Heart left ventricle (tissue), 16 donors: Measurements from ENCODE around the gene GALNT12. TPM values are rescaled to one million over a fixed set of nuclear protein-coding genes. Genes with fewer than 3 reads are reported as not detected.

Experiments used
- ATAC-seq, 4 donors: fragments of 200-7000 bp; cut with Tn5 transposase; one replicate each; pipeline ENCODE4 v1.9.1; 2020 to 2022; ENCODE audit warnings: moderate library complexity in 4 of 4, mild to moderate bottlenecking in 3 of 4, moderate number of reproducible peaks in 1 of 4
- DNase-seq, 5 donors: peaks; one replicate each; pipeline ENCODE4 v3.0.0-alpha.2; 2020
- H3K27ac ChIP-seq, 12 donors: fragments of 200-600 bp; sonication (generic) in 4 of 12; one replicate each; pipeline versions ENCODE4 v1.5.0 to v1.8.0; 2016 to 2022; ENCODE audit warnings: mild to moderate bottlenecking in 2 of 12
- H3K27me3 ChIP-seq, 9 donors: fragments of 200-600 bp; sonication (generic) in 2 of 9; one replicate each; pipeline versions ENCODE4 v1.5.1 to v1.8.0; 2016 to 2022; ENCODE audit warnings: mild to moderate bottlenecking in 3 of 9
- H3K36me3 ChIP-seq, 9 donors: fragments of 200-600 bp; sonication (generic) in 2 of 9; one replicate each; pipeline versions ENCODE4 v1.5.0 to v1.8.0; 2018 to 2022; ENCODE audit warnings: mild to moderate bottlenecking in 2 of 9
- H3K4me1 ChIP-seq, 12 donors: fragments of 200-600 bp; sonication (generic) in 4 of 12; one replicate each; pipeline versions ENCODE4 v1.5.0 to v1.8.0; 2016 to 2022; ENCODE audit warnings: mild to moderate bottlenecking in 3 of 12
- H3K4me3 ChIP-seq, 12 donors: fragments of 200-600 bp; sonication (generic) in 4 of 12; one replicate each; pipeline versions ENCODE4 v1.5.0 to v1.8.0; 2017 to 2022; ENCODE audit warnings: mild to moderate bottlenecking in 9 of 12, moderate library complexity in 4 of 12
- H3K9me3 ChIP-seq, 12 donors: fragments of 200-600 bp; sonication (generic) in 4 of 12; one replicate each; pipeline versions ENCODE4 v1.5.0 to v1.8.0; 2016 to 2022; ENCODE audit warnings: mild to moderate bottlenecking in 1 of 12
- POLR2A ChIP-seq, 2 donors: fragments of 450-650 bp; IDR thresholded peaks; one replicate each; pipeline ENCODE4 v1.6.1; 2017; ENCODE audit warnings: antibody characterized with exemption in 2 of 2, mild to moderate bottlenecking in 2 of 2, moderate library complexity in 2 of 2
- WGBS, 4 donors: extraction: QIAGEN DNeasy Blood & Tissue Kit in 2 of 4; methylation state at CpG; one replicate each; pipeline versions ENCODE4 v1.1.5 to v1.1.7; 2013 to 2018; 5-methylcytosine and 5-hydroxymethylcytosine counted together
- intact Hi-C, 10 donors: fragments of 100-400 bp; cut with DNase I; formaldehyde crosslinking; loops; one replicate each; pipeline versions ENCODE4 v1.11.1 to v1.14.2; 2022
- polyA plus RNA-seq, 2 donors: library from polyadenylated mRNA; stranded (reverse); fragments of 200-250 nt; gene quantifications; one replicate each; pipeline ENCODE4 v1.2.3, GENCODE V29; 2013
- total RNA-seq, 9 donors: library from RNA; depleted of rRNA in 2 of 9; stranded (reverse); fragments of >200 nt in 2 of 9; fragmentation: NEBNext Ultra II Directional in 3 of 9; extraction: Animal tissue kit (Norgen Biotek cat#: 25700) in 3 of 9; gene quantifications; one replicate each; pipeline versions ENCODE4 v1.1.0 to v1.2.4, GENCODE V29; 2016 to 2023
- TF ChIP-seq, protein P1 (sequence below), 12 donors: fragments of 200-600 bp; sonication (generic) in 4 of 12; IDR thresholded peaks; one replicate each; pipeline versions ENCODE4 v1.5.0 to v1.8.0; 2018 to 2022; ENCODE audit warnings: antibody characterized with exemption in 12 of 12, mild to moderate bottlenecking in 5 of 12
- donor health status: ischemic (EF 13 %, LVEDD 7.1; RV severe dilation, severe dysfunction).
- donor health status: healthy with polysubstance abuse.
- donor health status: DM: no; HTN: yes; CAD: no.
- donor health status: DM: no; HTN: no; CAD: no.
- donor health status: ischemic (EF 25% LVEDD 6.9; RV normal size, moderate dysfunction).
- donor health status: ischemic (EF 25% LVEDD 5.7; RV mildly dilated, moderate dysfunction).
- donor health status: healthy.
- donor health status: DM: yes; HTN: yes; CAD: no.
- donor health status: ischemic (EF 35%, LVEDD 5.7; RV mildly dilated, moderate dysfunction).
- donor health status: nonischemic (EF 11% LVEDD 7.7; RV severe dilation, severe dysfunction).
- donor health status: DM: yes; HTN: yes; CAD: no.
- donor health status: PGD.
- donor health status: ischemic (EF 29% LVEDD 5.4; RV normal size, mild dysfunction).
- donor health status: nonischemic (EF 23%, LVEDD 6.1; RV moderate dilation, normal function).

GALNT12 gene
- total and polyA plus RNA-seq, 11 donors, result 0.23 to 4.7 (median 0.44) TPM

- WGBS, 4 donors, result 80 to 87% (median 81%) methylated on average over 7 of the region's 7 CpGs
- H3K4me3 ChIP-seq, result no peak overlapping the region
- no peak for TF ChIP-seq POLR2A (IDR thresholded peaks at IDR 0.05)
- no peak overlapping the region for H3K27ac ChIP-seq
- no peaks in the 10 kb centered on the region for H3K9me3 ChIP-seq
- ATAC-seq (no peak), DNase-seq (no peak)
- no peaks in the 10 kb centered on the region for H3K36me3 ChIP-seq
- no peaks in the 10 kb centered on the region for H3K27me3 ChIP-seq
- intact Hi-C loops, result no loop called here
- no peaks in the 10 kb centered on the region for H3K4me1 ChIP-seq
These were observed 35.0 kb downstream of the GALNT12 start for GRCh38 chr9:98842510-98842909.

DNA sequence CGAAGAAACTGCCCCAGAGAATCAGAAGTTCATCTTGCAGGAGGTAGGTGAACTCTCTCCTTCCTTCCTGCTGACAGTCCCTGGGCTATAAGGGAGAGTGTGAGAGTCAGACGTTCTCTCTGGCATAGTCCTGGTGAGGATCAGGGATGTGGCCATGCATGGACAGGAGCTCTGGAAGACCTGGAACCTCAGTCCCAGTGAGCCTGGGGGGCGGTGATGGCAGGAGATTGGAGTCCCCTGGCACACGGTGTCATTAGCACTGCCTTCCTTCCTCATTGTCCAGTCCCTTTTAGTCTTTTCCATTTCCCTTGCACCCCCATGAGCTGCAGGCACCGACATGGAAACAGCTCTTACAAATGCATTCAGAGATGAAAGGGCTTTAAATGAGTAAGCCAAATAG, 38.6 kb downstream of the GALNT12 start:
- no peak for ATAC-seq
- intact Hi-C loops, result loop anchor here in 6 of 10 donors (5.0 kb wide), 3 partner anchors 156 to 296 kb away; no protein-coding TSS in a partner anchor

DNA sequence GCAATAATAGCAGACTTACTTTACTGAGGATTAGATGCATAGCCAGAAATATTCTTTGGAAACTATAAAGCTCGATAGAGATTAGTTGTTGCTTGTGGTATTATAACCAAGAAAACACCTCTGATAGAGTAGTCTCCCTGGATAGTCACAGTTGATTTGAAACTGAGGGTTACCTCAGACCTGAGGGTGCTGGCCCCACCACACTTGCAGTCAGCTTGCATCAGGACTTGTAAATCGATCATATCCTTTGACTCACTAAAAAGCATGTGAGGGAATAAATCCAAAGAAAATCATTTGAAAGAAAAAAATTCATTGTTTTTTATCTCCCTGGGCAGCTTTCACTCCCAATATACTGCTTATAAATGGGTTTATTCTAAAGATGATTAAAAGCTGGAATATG, 39.4 kb downstream of the GALNT12 start:
- H3K4me1 ChIP-seq, result peaks cover 0 to 9% (median 3%) of the 10 kb centered on the region in 12 donors
- H3K27me3 ChIP-seq, result no peaks in the 10 kb centered on the region
- no peak for ATAC-seq
- no peak overlapping the region for H3K4me3 ChIP-seq
- H3K9me3 ChIP-seq, result no peaks in the 10 kb centered on the region
- DNase-seq, result no peak
- intact Hi-C loops, result loop anchor here in 6 of 10 donors (5.0 kb wide), 3 partner anchors 155 to 295 kb away; no protein-coding TSS in a partner anchor
- TF ChIP-seq POLR2A (IDR thresholded peaks at IDR 0.05), result no peak
- TF ChIP-seq, protein P1, sequence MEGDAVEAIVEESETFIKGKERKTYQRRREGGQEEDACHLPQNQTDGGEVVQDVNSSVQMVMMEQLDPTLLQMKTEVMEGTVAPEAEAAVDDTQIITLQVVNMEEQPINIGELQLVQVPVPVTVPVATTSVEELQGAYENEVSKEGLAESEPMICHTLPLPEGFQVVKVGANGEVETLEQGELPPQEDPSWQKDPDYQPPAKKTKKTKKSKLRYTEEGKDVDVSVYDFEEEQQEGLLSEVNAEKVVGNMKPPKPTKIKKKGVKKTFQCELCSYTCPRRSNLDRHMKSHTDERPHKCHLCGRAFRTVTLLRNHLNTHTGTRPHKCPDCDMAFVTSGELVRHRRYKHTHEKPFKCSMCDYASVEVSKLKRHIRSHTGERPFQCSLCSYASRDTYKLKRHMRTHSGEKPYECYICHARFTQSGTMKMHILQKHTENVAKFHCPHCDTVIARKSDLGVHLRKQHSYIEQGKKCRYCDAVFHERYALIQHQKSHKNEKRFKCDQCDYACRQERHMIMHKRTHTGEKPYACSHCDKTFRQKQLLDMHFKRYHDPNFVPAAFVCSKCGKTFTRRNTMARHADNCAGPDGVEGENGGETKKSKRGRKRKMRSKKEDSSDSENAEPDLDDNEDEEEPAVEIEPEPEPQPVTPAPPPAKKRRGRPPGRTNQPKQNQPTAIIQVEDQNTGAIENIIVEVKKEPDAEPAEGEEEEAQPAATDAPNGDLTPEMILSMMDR (IDR thresholded peaks at IDR 0.05), result no peak
- 85 to 89% (median 87%) methylated on average over 2 of the region's 2 CpGs for WGBS, 4 donors
- no peak overlapping the region for H3K27ac ChIP-seq
- H3K36me3 ChIP-seq, result no peaks in the 10 kb centered on the region

More for the DNA sequence above, 38.6 kb downstream of the GALNT12 start:
- no peaks in the 10 kb centered on the region for H3K9me3 ChIP-seq
- TF ChIP-seq, protein P1 (IDR thresholded peaks at IDR 0.05), result no peak
- TF ChIP-seq POLR2A (IDR thresholded peaks at IDR 0.05), result no peak
- H3K27ac ChIP-seq, result no peak overlapping the region
- DNase-seq, result no peak
- peaks cover 0 to 9% (median 1%) of the 10 kb centered on the region in 12 donors for H3K4me1 ChIP-seq
- no peaks in the 10 kb centered on the region for H3K36me3 ChIP-seq
- whole genome bisulfite sequencing, 4 donors, result 67 to 78% (median 74%) methylated on average over 5 of the region's 5 CpGs
- no peak overlapping the region for H3K4me3 ChIP-seq
- no peaks in the 10 kb centered on the region for H3K27me3 ChIP-seq

GRCh38 chr9:98848450-98849149, 41.1 kb downstream of the GALNT12 start:
- peak overlapping the region in 10 of 12 donors; percentile 13 to 62 (median 42) for H3K4me3 ChIP-seq
- H3K27ac ChIP-seq, result peak overlapping the region in 7 of 12 donors; percentile 2 to 78 (median 40)
- peak; percentile 98 to 99 (median 98) for ATAC-seq
- peaks cover 0 to 9% (median 3%) of the 10 kb centered on the region in 12 donors for H3K4me1 ChIP-seq
- WGBS, 4 donors, result 5 to 12% (median 6%) methylated on average over 16 of the region's 16 CpGs
- no peaks in the 10 kb centered on the region for H3K9me3 ChIP-seq
- intact Hi-C loops, result loop anchor here in 9 of 10 donors (1.0 to 5.0 kb wide), 8 partner anchors 150 to 294 kb away; no protein-coding TSS in a partner anchor
- TF ChIP-seq, protein P1 (IDR thresholded peaks at IDR 0.05), result peak; percentile 87 to 98 (median 93)
- TF ChIP-seq POLR2A (IDR thresholded peaks at IDR 0.05), result no peak
- H3K36me3 ChIP-seq, result no peaks in the 10 kb centered on the region
- peak; percentile 87 to 95 (median 92) for DNase-seq
- no peaks in the 10 kb centered on the region for H3K27me3 ChIP-seq
